Heart right ventricle (tissue), 16 donors: ENCODE data around the gene UCP2. TPM values are rescaled to one million over a fixed set of nuclear protein-coding genes. Genes with fewer than 3 reads are reported as not detected.

Experiments
- ATAC-seq, 8 donors: fragments of 200-7000 bp; cut with Tn5 transposase; one replicate each; pipeline ENCODE4 v1.9.1; 2020; ENCODE audit warnings: mild to moderate bottlenecking in 8 of 8, moderate library complexity in 8 of 8, moderate number of reproducible peaks in 1 of 8
- DNase-seq, 2 donors: peaks; one replicate each; pipeline ENCODE4 v3.0.0-alpha.2; 2020
- H3K27ac ChIP-seq, 10 donors: fragments of 200-600 bp; sonication (generic) in 2 of 10; one replicate each; pipeline versions ENCODE4 v1.5.0 to v1.8.0; 2020 to 2022; ENCODE audit warnings: mild to moderate bottlenecking in 3 of 10
- H3K27me3 ChIP-seq, 7 donors: fragments of 200-600 bp; one replicate each; pipeline ENCODE4 v1.8.0; 2021 to 2022; ENCODE audit warnings: mild to moderate bottlenecking in 2 of 7
- H3K36me3 ChIP-seq, 9 donors: fragments of 200-600 bp; sonication (generic) in 1 of 9; one replicate each; pipeline versions ENCODE4 v1.5.0 to v1.8.0; 2020 to 2022; ENCODE audit warnings: mild to moderate bottlenecking in 2 of 9
- H3K4me1 ChIP-seq, 9 donors: fragments of 200-600 bp; sonication (generic) in 1 of 9; one replicate each; pipeline versions ENCODE4 v1.5.0 to v1.8.0; 2020 to 2022; ENCODE audit warnings: mild to moderate bottlenecking in 4 of 9
- H3K4me3 ChIP-seq, 10 donors: fragments of 200-600 bp; sonication (generic) in 2 of 10; one replicate each; pipeline versions ENCODE4 v1.5.0 to v1.8.0; 2020 to 2022; ENCODE audit warnings: mild to moderate bottlenecking in 7 of 10, moderate library complexity in 2 of 10
- H3K9me3 ChIP-seq, 11 donors: fragments of 200-600 bp in 10 of 11; sonication (generic) in 2 of 11; one replicate each; pipeline versions ENCODE4 v1.5.0 to v1.8.0; 2013 to 2022; ENCODE audit warnings: mild to moderate bottlenecking in 2 of 11, control low read depth in 1 of 11, moderate library complexity in 1 of 11
- WGBS, 2 donors: extraction: QIAGEN DNeasy Blood & Tissue Kit; methylation state at CpG; one replicate each; pipeline ENCODE4 v1.1.7; 2013; ENCODE audit warnings: inconsistent platforms in 1 of 2; 5-methylcytosine and 5-hydroxymethylcytosine counted together
- intact Hi-C, 10 donors: fragments of 100-400 bp; cut with DNase I; formaldehyde crosslinking; loops; one replicate each; pipeline versions ENCODE4 v1.11.1 to v1.14.2; 2022
- polyA plus RNA-seq, 2 donors: library from polyadenylated mRNA; stranded (reverse); fragments of 200-250 nt; gene quantifications; one replicate each; pipeline ENCODE4 v1.2.3, GENCODE V29; 2013
- total RNA-seq, 10 donors: library from RNA; stranded (reverse); fragmentation: NEBNext Ultra II Directional in 3 of 10; extraction: Animal tissue kit (Norgen Biotek cat#: 25700) in 3 of 10; gene quantifications; one replicate each; pipeline versions ENCODE4 v1.2.1 to v1.2.4, GENCODE V29; 2021 to 2023
- TF ChIP-seq, protein P1 (sequence below), 9 donors: fragments of 200-600 bp; sonication (generic) in 2 of 9; IDR thresholded peaks; one replicate each; pipeline versions ENCODE4 v1.5.0 to v1.8.0; 2021 to 2022; ENCODE audit warnings: antibody characterized with exemption in 9 of 9, mild to moderate bottlenecking in 5 of 9, moderate library complexity in 1 of 9
- donor health status: Arrhythmogenic right ventricular cardiomyopathy.
- donor health status: ischemic (EF 13 %, LVEDD 7.1; RV severe dilation, severe dysfunction).
- donor health status: healthy with polysubstance abuse.
- donor health status: DM: no; HTN: yes; CAD: no.
- donor health status: DM: no; HTN: no; CAD: no.
- donor health status: ischemic (EF 25% LVEDD 6.9; RV normal size, moderate dysfunction).
- donor health status: ischemic (EF 25% LVEDD 5.7; RV mildly dilated, moderate dysfunction).
- donor health status: healthy.
- donor health status: DM: yes; HTN: yes; CAD: no.
- donor health status: Ischemic cardiomyopathy.
- donor health status: ischemic (EF 35%, LVEDD 5.7; RV mildly dilated, moderate dysfunction).
- donor health status: nonischemic (EF 11% LVEDD 7.7; RV severe dilation, severe dysfunction).
- donor health status: DM: yes; HTN: yes; CAD: no.
- donor health status: PGD.
- donor health status: ischemic (EF 29% LVEDD 5.4; RV normal size, mild dysfunction).
- donor health status: nonischemic (EF 23%, LVEDD 6.1; RV moderate dilation, normal function).

UCP2 gene
- total and polyA plus RNA-seq, 12 donors: 10.2 to 73.3 (median 18.1) TPM

DNA sequence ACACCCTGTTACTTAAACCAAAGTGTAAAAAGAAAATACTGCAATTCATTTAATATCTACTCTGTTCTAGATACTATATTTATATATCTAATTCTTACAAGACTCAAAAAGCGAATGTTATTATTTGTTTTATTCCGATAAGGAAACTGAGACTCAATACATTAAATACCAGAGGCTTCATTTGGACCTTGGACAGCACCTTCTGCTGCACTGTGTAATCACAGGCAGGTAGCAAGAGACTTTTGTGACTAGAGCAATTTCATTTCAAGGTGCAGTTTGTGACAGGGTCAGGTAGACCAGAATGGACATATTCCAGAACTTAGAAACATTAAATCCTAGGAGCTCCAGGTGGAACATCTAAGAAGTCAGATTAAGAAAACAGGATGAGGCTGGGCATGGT, 53.3 kb downstream of the UCP2 start:
- no peak for ATAC-seq
- no peaks in the 10 kb centered on the region for H3K27me3 ChIP-seq
- intact Hi-C loops: no loop called here
- H3K36me3 ChIP-seq: peaks cover 0 to 97% (median 32%) of the 10 kb centered on the region in 9 donors
- 98 to 99% methylated on average over 2 of the region's 2 CpGs for WGBS, 2 donors
- H3K9me3 ChIP-seq: no peaks in the 10 kb centered on the region
- no peak overlapping the region for H3K4me3 ChIP-seq
- H3K4me1 ChIP-seq: no peaks in the 10 kb centered on the region
- H3K27ac ChIP-seq: no peak overlapping the region
- TF ChIP-seq, protein P1, sequence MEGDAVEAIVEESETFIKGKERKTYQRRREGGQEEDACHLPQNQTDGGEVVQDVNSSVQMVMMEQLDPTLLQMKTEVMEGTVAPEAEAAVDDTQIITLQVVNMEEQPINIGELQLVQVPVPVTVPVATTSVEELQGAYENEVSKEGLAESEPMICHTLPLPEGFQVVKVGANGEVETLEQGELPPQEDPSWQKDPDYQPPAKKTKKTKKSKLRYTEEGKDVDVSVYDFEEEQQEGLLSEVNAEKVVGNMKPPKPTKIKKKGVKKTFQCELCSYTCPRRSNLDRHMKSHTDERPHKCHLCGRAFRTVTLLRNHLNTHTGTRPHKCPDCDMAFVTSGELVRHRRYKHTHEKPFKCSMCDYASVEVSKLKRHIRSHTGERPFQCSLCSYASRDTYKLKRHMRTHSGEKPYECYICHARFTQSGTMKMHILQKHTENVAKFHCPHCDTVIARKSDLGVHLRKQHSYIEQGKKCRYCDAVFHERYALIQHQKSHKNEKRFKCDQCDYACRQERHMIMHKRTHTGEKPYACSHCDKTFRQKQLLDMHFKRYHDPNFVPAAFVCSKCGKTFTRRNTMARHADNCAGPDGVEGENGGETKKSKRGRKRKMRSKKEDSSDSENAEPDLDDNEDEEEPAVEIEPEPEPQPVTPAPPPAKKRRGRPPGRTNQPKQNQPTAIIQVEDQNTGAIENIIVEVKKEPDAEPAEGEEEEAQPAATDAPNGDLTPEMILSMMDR (IDR thresholded peaks at IDR 0.05): no peak
- DNase-seq: no peak

Other genes starting within 250 kb of the UCP2 start
- 100 to 1,000 TPM in 8 of 10 donors, 10 to 100 TPM in 2; 96.5 to 137 (median 120) TPM for gene RAB6A, start 221.8 kb downstream of the UCP2 start, total RNA-seq
- 10 to 100 TPM; 39.1 to 67.8 TPM for gene RAB6A, start 221.8 kb downstream of the UCP2 start, polyA plus RNA-seq
- gene MRPL48, start 195.0 kb downstream of the UCP2 start, total RNA-seq: 10 to 100 TPM; 25.1 to 44.4 (median 32.6) TPM
- gene MRPL48, start 195.0 kb downstream of the UCP2 start, polyA plus RNA-seq: 10 to 100 TPM; 32.8 to 39.7 TPM
- 10 to 100 TPM; 42.3 to 63.2 (median 50.9) TPM for gene COA4, start 106.0 kb downstream of the UCP2 start, total RNA-seq
- 100 to 1,000 TPM in 1 of 2 donors, 10 to 100 TPM in 1; 67.5 to 129 TPM for gene COA4, start 106.0 kb downstream of the UCP2 start, polyA plus RNA-seq
- gene PAAF1, start 105.8 kb downstream of the UCP2 start, total RNA-seq: 10 to 100 TPM in 8 of 10 donors, 1 to 10 TPM in 2; 7.7 to 14.3 (median 12.7) TPM
- 10 to 100 TPM; 12.8 to 27.4 TPM for gene PAAF1, start 105.8 kb downstream of the UCP2 start, polyA plus RNA-seq
- not detected for gene DNAJB13, start 31.8 kb downstream of the UCP2 start, total RNA-seq
- gene DNAJB13, start 31.8 kb downstream of the UCP2 start, polyA plus RNA-seq: not detected
- 10 to 100 TPM in 1 of 10 donors, 1 to 10 TPM in 7, under 1 TPM in 2; 0.61 to 12.6 (median 1.6) TPM for gene UCP3, start 26.2 kb upstream of the UCP2 start, total RNA-seq
- 1 to 10 TPM in 1 of 2 donors, under 1 TPM in 1; 0.83 to 3.5 TPM for gene UCP3, start 26.2 kb upstream of the UCP2 start, polyA plus RNA-seq
- gene C2CD3, start 188.2 kb upstream of the UCP2 start, total RNA-seq: 10 to 100 TPM in 8 of 10 donors, 1 to 10 TPM in 2; 8.4 to 14.8 (median 12.2) TPM
- 1 to 10 TPM; 7.8 to 8.1 TPM for gene C2CD3, start 188.2 kb upstream of the UCP2 start, polyA plus RNA-seq
- 10 to 100 TPM; 24.5 to 35.3 (median 30.7) TPM for gene PPME1, start 188.4 kb upstream of the UCP2 start, total RNA-seq
- 10 to 100 TPM; 24.2 to 30.4 TPM for gene PPME1, start 188.4 kb upstream of the UCP2 start, polyA plus RNA-seq